T47D (cell line): ENCODE measurements around the gene POTEG.
"Not testable (repeated sequence)": the region's sequence is repeated elsewhere in the genome, so short reads cannot be mapped to it uniquely, and the experiment has no call there.

Experiments used
- DNase-seq, 2 experiments: peaks; one replicate each; pipeline versions ENCODE4 v3.0.0 to v3.0.0-alpha.2; 2011 to 2012; ENCODE audit warnings: low read depth in 1 of 2, low spot score in 1 of 2
- in situ Hi-C: cut with HindIII; loops from 2 replicates; pipeline ENCODE4 v1.10.0; 2016; ENCODE audit warnings: low sequenced_read_pairs, low pct_unique_long_range_greater_than_20kb

The POTEG gene

GRCh38 chr14:19434241-19434640, at the start of gene POTEG:
POTEG (minus strand) TSS chr14:19434341; CDS start chr14:19434289, 52 bp downstream.
- DNase-seq, in situ Hi-C loops: not testable (repeated sequence)

- DNase-seq, in situ Hi-C loops: not testable (repeated sequence)
These were observed 48.0 kb upstream of the POTEG start for GRCh38 chr14:19482093-19482492.

GRCh38 chr14:19481421-19481820, 47.3 kb upstream of the POTEG start:
- DNase-seq, in situ Hi-C loops: not testable (repeated sequence)

- in situ Hi-C loops, DNase-seq: not testable (repeated sequence)
These were observed 46.4 kb upstream of the POTEG start for GRCh38 chr14:19480491-19480890.

GRCh38 chr14:19445761-19446160, 11.6 kb upstream of the POTEG start:
- DNase-seq, in situ Hi-C loops: not testable (repeated sequence)

- DNase-seq, in situ Hi-C loops: not testable (repeated sequence)
These were observed 5.7 kb upstream of the POTEG start for GRCh38 chr14:19439826-19440225.

GRCh38 chr14:19439219-19439618, 5.1 kb upstream of the POTEG start:
- in situ Hi-C loops, DNase-seq: not testable (repeated sequence)

GRCh38 chr14:19437126-19437443, 2.9 kb upstream of the POTEG start:
- in situ Hi-C loops, DNase-seq: not testable (repeated sequence)

GRCh38 chr14:19436311-19437125, 2.4 kb upstream of the POTEG start:
- in situ Hi-C loops, DNase-seq: not testable (repeated sequence)

- in situ Hi-C loops, DNase-seq: not testable (repeated sequence)
These were observed 1.7 kb upstream of the POTEG start for GRCh38 chr14:19435852-19436251.

- in situ Hi-C loops, DNase-seq: not testable (repeated sequence)
These were observed 750 bp upstream of the POTEG start for GRCh38 chr14:19434891-19435290.

- in situ Hi-C loops, DNase-seq: not testable (repeated sequence)
These were observed 376 bp downstream of the POTEG start for GRCh38 chr14:19433765-19434164.

- in situ Hi-C loops, DNase-seq: not testable (repeated sequence)
These were observed 25.6 kb downstream of the POTEG start for GRCh38 chr14:19408519-19408918.

- in situ Hi-C loops, DNase-seq: not testable (repeated sequence)
These were observed 32.0 kb downstream of the POTEG start for GRCh38 chr14:19402097-19402496.

- DNase-seq, in situ Hi-C loops: not testable (repeated sequence)
These were observed 39.4 kb downstream of the POTEG start for GRCh38 chr14:19394727-19395126.

- in situ Hi-C loops, DNase-seq: not testable (repeated sequence)
These were observed 43.9 kb downstream of the POTEG start for GRCh38 chr14:19390230-19390629.

- in situ Hi-C loops, result not testable (repeated sequence)
These were observed 45.4 kb downstream of the POTEG start for GRCh38 chr14:19388741-19389140.

GRCh38 chr14:19386996-19387395, 47.1 kb downstream of the POTEG start:
- DNase-seq, in situ Hi-C loops: not testable (repeated sequence)

More at GRCh38 chr14:19388741-19389140, 45.4 kb downstream of the POTEG start:
- DNase-seq, result not testable (repeated sequence)

- in situ Hi-C loops, DNase-seq: not testable (repeated sequence)
These were observed 47.8 kb downstream of the POTEG start for GRCh38 chr14:19386309-19386708.
